Measurements from ENCODE around the gene EGFR.

GRCh38 chr7:55072251-55072650, 53.4 kb downstream of the EGFR start:
- no peak for TF ChIP-seq CTCF (conservative IDR thresholded peaks at IDR 0.05; ENCODE audit: low read depth, low read length)
- TF ChIP-seq EZH2phosphoT487 (IDR thresholded peaks at IDR 0.05; ENCODE audit: borderline replicate concordance, low read length) = no peak
